AG04449 (cell line): Measurements from ENCODE around the gene SMR3B.

ENCODE experiments used
- CTCF ChIA-PET: fragments of 350-600 bp; formaldehyde crosslinking; extraction: SDS; loops from one replicate; lab custom pipeline; 2021; ENCODE audit warnings: antibody characterized with exemption; lab: Yijun Ruan, JAX
- POLR2A ChIA-PET: fragments of 400-600, 350-600 bp; formaldehyde crosslinking; extraction: SDS; loops from one replicate; lab custom pipeline; 2020; ENCODE audit warnings: antibody characterized with exemption, inconsistent platforms; lab: Yijun Ruan, JAX
- DNase-seq: peaks from one replicate; pipeline ENCODE4 v3.0.0-alpha.2; 2010; ENCODE audit warnings: low read depth, low spot score
- H3K4me3 ChIP-seq: 2 replicates; pipeline ENCODE4 v1.5.1; 2011; ENCODE audit warnings: low read depth, mild to moderate bottlenecking, control low read depth, low read length
- CTCF ChIP-seq: IDR thresholded peaks from one replicate; pipeline ENCODE4 v1.5.1; 2011; ENCODE audit warnings: mild to moderate bottlenecking, moderate library complexity, low read length, control low read depth, inconsistent platforms; ENCODE audit not compliant: insufficient read depth; ENCODE audit errors: missing control alignments

SMR3B gene

GRCh38 chr4:70380578-70380977 is 2.4 kb upstream of the SMR3B start:
- no peak for TF ChIP-seq CTCF
- CTCF ChIA-PET: no interaction called here
- H3K4me3 ChIP-seq: no peak overlapping the region
- POLR2A ChIA-PET: no interaction called here
- DNase-seq: no peak

GRCh38 chr4:70392057-70392776 is 9.3 kb downstream of the SMR3B start:
- DNase-seq: no peak
- H3K4me3 ChIP-seq: no peak overlapping the region
- TF ChIP-seq CTCF: no peak
- CTCF ChIA-PET: no interaction called here
- POLR2A ChIA-PET: no interaction called here

GRCh38 chr4:70397580-70397979 is 14.6 kb downstream of the SMR3B start, which contains the start of gene OPRPN:
Gene OPRPN, plus strand, starts transcription at chr4:70397940. Its CDS starts 1,346 bp downstream, at chr4:70399286.
- no peak for TF ChIP-seq CTCF
- no peak within 1 kb of the TSS for H3K4me3 ChIP-seq
- CTCF ChIA-PET: no interaction called here
- POLR2A ChIA-PET: no interaction called here
- DNase-seq: no peak

GRCh38 chr4:70399319-70399718 is 16.4 kb downstream of the SMR3B start:
- no peak for TF ChIP-seq CTCF
- no peak for DNase-seq
- CTCF ChIA-PET: no interaction called here
- no peak overlapping the region for H3K4me3 ChIP-seq
- POLR2A ChIA-PET: no interaction called here

GRCh38 chr4:70402762-70403161 is 19.8 kb downstream of the SMR3B start:
- POLR2A ChIA-PET: no interaction called here
- no peak for DNase-seq
- TF ChIP-seq CTCF: no peak
- no peak overlapping the region for H3K4me3 ChIP-seq
- CTCF ChIA-PET: no interaction called here

GRCh38 chr4:70405765-70406164 is 22.8 kb downstream of the SMR3B start:
- TF ChIP-seq CTCF: no peak
- ChIA-PET CTCF (no interaction called here), POLR2A (no interaction called here)
- no peak overlapping the region for H3K4me3 ChIP-seq
- DNase-seq: no peak
